ENCODE results near the gene IGIP.

Gene IGIP

DNA sequence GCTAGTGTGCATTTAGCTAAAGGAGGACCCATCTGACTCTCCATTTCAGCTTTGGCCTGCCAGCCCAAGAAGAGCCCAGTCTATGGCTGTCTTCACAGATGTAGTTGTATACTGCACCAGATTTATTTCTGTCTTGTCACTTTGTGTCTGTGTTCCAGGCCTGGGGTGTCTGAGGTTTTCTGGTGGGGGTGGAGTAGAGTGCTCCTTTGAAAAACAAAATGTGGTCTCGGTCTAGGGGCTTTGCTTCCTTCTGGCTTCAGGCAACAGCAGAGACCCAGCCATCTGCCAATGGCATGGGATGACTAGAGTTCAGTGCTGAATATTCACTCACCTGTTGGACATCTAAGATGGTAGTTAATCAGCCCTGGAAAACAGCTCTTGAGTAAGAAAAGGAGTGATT lies 10.9 kb downstream of the IGIP start:
- TF ChIP-seq, protein P1, sequence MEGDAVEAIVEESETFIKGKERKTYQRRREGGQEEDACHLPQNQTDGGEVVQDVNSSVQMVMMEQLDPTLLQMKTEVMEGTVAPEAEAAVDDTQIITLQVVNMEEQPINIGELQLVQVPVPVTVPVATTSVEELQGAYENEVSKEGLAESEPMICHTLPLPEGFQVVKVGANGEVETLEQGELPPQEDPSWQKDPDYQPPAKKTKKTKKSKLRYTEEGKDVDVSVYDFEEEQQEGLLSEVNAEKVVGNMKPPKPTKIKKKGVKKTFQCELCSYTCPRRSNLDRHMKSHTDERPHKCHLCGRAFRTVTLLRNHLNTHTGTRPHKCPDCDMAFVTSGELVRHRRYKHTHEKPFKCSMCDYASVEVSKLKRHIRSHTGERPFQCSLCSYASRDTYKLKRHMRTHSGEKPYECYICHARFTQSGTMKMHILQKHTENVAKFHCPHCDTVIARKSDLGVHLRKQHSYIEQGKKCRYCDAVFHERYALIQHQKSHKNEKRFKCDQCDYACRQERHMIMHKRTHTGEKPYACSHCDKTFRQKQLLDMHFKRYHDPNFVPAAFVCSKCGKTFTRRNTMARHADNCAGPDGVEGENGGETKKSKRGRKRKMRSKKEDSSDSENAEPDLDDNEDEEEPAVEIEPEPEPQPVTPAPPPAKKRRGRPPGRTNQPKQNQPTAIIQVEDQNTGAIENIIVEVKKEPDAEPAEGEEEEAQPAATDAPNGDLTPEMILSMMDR (IDR thresholded peaks at IDR 0.05; ENCODE audit: control insufficient read depth, insufficient read depth, low read depth, low read length, missing control alignments), result no peak
- no peak for DNase-seq (ENCODE audit: low read depth)
- no peak overlapping the region for H3K4me3 ChIP-seq (ENCODE audit: control insufficient read depth, low read depth, low read length)

- DNase-seq (ENCODE audit: low read depth), result no peak
- TF ChIP-seq, protein P1 (IDR thresholded peaks at IDR 0.05; ENCODE audit: control insufficient read depth, insufficient read depth, low read depth, low read length, missing control alignments), result no peak
- H3K4me3 ChIP-seq (ENCODE audit: control insufficient read depth, low read depth, low read length), result no peak overlapping the region
Measured at GRCh38 chr5:140140435-140140834, 14.7 kb downstream of the IGIP start.

GRCh38 chr5:140141241-140141640 lies 15.5 kb downstream of the IGIP start:
- no peak overlapping the region for H3K4me3 ChIP-seq (ENCODE audit: control insufficient read depth, low read depth, low read length)
- peak; percentile 67 for DNase-seq (ENCODE audit: low read depth)
- TF ChIP-seq, protein P1 (IDR thresholded peaks at IDR 0.05; ENCODE audit: control insufficient read depth, insufficient read depth, low read depth, low read length, missing control alignments), result no peak

DNA sequence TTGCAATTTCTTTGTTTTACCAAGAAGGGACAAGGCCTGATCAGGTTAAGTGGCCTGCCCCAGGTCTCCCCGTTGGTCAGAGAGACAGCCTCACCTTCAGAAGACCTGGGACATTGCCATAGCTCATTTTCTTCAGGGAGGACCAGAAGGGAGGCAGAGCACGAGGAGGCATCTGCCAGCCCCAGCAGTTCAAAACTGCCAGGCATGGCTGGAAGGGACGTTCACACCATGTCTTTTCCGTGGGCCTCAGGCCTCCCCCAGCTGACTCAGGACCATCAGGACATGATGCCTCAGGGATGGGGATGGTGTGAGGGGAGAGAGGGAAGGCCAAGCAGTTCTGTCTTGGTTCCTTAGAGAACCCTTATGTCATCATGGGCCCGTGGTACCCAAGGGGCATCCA lies 16.5 kb downstream of the IGIP start:
- no peak for DNase-seq (ENCODE audit: low read depth)
- H3K4me3 ChIP-seq (ENCODE audit: control insufficient read depth, low read depth, low read length), result no peak overlapping the region
- TF ChIP-seq, protein P1 (IDR thresholded peaks at IDR 0.05; ENCODE audit: control insufficient read depth, insufficient read depth, low read depth, low read length, missing control alignments), result no peak

GRCh38 chr5:140142856-140143255 lies 17.1 kb downstream of the IGIP start:
- DNase-seq (ENCODE audit: low read depth), result no peak
- H3K4me3 ChIP-seq (ENCODE audit: control insufficient read depth, low read depth, low read length), result no peak overlapping the region
- TF ChIP-seq, protein P1 (IDR thresholded peaks at IDR 0.05; ENCODE audit: control insufficient read depth, insufficient read depth, low read depth, low read length, missing control alignments), result no peak

- TF ChIP-seq, protein P1 (IDR thresholded peaks at IDR 0.05; ENCODE audit: control insufficient read depth, insufficient read depth, low read depth, low read length, missing control alignments), result no peak
- no peak overlapping the region for H3K4me3 ChIP-seq (ENCODE audit: control insufficient read depth, low read depth, low read length)
- no peak for DNase-seq (ENCODE audit: low read depth)
Measured at GRCh38 chr5:140143521-140144258, 18.0 kb downstream of the IGIP start.

All from AG09309 (cell line).